Skin epidermis (tissue), 12 donors: ENCODE data around the gene PIGU.

Experiments used
- H3K27ac ChIP-seq, 21 experiments: fragments of 200-600 bp; sonication (generic) in 11 of 21; one replicate each; pipeline ENCODE4 v1.5.0; 2020; ENCODE audit warnings: mild to moderate bottlenecking in 3 of 21, inconsistent platforms in 2 of 21, moderate library complexity in 2 of 21
- H3K4me3 ChIP-seq, 7 experiments: fragments of 200-600 bp; sonication (generic) in 2 of 7; one replicate each; pipeline ENCODE4 v1.5.0; 2020; ENCODE audit warnings: inconsistent platforms in 2 of 7, mild to moderate bottlenecking in 2 of 7, moderate library complexity in 1 of 7

Gene PIGU

DNA sequence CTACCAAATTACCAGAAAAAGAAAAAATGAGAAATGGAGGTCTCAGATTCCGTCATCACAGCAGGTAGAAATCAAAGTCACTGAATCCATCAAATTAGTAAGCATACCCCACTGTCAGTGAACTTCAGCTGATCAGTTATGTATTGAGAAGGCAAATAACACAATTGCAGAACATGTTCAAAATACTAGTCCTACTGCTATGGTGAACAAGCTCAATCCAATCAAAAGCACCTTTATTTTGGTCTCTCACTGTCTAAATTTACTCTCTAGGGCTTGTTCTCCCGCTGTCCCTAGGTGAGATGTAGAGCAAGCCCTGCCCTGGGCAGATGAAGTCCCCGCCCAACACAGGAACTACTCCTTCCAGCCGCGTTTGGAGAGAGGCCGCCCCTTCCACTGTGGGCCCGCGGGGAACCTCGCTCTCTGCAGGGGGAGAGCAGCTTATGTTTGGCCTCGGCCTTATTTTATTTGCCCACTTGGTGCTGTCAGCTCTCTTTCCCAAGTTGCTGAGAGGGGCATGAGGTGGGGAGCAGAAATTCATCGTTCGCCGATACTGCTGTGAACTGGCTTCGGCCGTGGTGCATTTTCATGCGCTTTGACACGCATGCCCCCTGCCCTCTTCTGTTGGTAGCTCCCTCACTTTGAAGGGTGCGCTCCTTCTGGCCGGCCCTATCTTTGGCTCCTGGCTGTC is 132.6 kb downstream of the PIGU start:
- no peak overlapping the region for H3K27ac ChIP-seq

GRCh38 chr20:34543463-34544056 is 133.3 kb downstream of the PIGU start:
- Histone ChIP-seq H3K4me3 (no peak overlapping the region), H3K27ac (no peak overlapping the region)

More for the DNA sequence above, 132.6 kb downstream of the PIGU start:
- H3K4me3 ChIP-seq = peak overlapping the region in 1 of 7 experiments; percentile 6

DNA sequence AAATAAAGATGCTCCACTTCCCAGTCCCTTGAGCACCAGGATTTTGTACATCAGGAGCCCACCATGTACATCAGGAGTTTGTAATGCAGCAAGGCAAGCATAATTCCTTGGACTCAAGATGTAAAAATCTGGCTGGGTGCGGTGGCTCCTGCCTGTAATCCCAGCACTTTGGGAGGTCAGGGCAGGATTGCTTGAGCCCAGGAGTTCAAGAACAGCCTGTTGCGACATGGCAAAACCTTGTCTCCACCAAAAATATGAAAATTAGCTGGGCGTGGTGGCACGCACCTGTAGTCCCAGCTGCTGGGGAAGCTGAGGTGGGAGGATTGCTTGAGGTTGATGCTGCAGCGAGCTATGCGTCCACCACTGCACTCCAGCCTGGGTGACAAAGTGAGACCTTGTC is 134.5 kb downstream of the PIGU start:
- Histone ChIP-seq H3K27ac (peak overlapping the region in 1 of 21 experiments; percentile 29), H3K4me3 (no peak overlapping the region)

DNA sequence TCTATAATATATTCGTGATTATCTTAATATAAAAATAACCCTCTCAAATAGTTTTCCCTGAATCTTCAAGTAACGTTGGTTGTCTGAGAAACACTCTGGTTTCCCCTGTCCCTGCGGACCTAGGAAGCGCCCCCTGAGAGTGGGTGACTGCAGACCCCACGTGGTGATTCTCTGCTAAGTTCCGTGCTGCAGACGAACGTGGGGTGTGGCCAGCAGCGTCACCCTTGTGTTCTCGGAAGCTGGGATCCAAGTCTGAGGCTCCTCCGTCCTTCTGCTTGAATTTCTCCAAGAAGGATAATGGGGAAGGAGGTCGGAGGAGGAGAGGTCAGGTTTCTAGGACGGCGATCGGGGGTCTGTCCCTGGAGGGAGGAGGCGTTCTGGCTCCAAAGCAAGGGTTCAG is 135.0 kb downstream of the PIGU start:
- H3K27ac ChIP-seq = peak overlapping the region in 7 of 21 experiments; percentile 5 to 84 (median 34)

GRCh38 chr20:34541264-34541901 is 135.5 kb downstream of the PIGU start:
- H3K27ac ChIP-seq = peak overlapping the region in 10 of 21 experiments; percentile 7 to 84 (median 42)

More for the DNA sequence above, 135.0 kb downstream of the PIGU start:
- no peak overlapping the region for H3K4me3 ChIP-seq

DNA sequence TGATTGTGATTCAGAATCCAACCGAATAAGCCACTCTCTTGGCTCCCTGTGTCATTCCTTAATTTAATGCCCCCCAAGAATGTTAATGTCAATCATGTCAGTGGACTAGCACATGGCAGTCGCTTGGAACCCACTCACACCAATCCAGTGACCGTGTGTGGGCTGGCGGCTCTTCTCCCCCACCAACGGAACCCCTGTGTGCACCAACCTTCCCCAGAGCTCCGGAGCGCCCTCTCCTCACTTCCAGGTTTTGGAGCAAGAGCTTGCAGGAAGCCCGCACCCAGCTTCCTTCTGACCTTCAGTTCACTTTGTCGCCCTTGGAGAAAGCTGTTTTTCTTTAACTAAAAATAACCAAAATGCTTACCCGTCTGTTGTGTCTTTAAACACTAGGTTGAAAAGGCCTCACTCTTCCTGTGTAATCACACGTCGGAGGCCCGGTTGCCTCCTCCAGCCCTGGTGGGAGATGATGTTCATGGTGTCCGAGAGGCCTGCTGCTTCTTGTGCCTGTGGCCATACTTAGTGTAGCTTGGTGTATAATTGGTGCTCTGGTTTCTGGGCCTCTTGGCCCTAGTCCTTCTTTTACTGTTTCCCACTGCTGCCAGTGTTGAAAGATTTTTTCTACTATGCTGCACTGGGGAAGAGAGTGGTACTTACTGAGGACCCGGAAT is 136.2 kb downstream of the PIGU start:
- Histone ChIP-seq H3K27ac (peak overlapping the region in 6 of 21 experiments; percentile 38 to 84 (median 50)), H3K4me3 (no peak overlapping the region)

More at GRCh38 chr20:34541264-34541901, 135.5 kb downstream of the PIGU start:
- H3K4me3 ChIP-seq = no peak overlapping the region

DNA sequence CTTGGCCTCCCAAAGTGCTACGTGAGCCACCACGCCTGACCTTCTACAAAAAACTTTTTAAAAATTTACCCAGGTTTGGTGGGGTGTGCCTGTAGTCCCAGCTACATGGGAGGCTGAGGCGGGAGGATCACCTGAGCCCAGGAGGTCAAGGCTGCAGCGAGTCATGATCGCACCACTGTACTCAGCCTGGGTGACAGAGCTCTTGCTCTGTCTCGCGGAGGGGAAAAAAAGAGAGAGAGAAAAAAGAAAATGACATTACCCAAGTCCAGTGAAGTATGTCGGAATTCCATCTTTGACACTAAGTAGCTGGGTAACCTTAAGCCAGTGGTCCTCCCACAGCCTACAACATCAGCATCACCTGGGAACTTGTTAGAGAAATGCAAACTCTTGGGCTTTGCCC is 137.1 kb downstream of the PIGU start:
- no peak overlapping the region for H3K4me3 ChIP-seq
- H3K27ac ChIP-seq = no peak overlapping the region

DNA sequence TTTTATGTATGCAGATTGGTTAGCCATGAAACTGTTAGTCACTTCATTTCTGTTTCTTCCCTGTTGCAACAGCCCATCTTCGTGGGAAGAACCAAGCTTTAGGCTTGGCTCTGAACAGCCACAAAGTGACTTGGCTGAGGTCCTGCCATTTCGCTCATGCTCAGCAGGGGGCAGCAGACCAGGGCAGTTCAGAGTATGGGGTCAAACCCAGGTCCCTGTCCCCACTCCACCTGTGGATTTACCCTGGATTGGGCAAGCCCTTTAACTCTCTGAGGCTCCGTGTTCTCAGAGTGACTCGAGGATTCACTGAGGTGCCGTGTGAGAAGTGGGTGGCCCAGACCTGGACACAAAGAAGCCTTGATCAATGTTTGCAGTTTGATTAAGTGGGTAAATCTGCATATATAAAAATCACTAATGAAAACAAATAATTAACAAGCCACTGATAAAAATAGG is 138.2 kb downstream of the PIGU start:
- no peak overlapping the region for H3K27ac ChIP-seq
- no peak overlapping the region for H3K4me3 ChIP-seq

DNA sequence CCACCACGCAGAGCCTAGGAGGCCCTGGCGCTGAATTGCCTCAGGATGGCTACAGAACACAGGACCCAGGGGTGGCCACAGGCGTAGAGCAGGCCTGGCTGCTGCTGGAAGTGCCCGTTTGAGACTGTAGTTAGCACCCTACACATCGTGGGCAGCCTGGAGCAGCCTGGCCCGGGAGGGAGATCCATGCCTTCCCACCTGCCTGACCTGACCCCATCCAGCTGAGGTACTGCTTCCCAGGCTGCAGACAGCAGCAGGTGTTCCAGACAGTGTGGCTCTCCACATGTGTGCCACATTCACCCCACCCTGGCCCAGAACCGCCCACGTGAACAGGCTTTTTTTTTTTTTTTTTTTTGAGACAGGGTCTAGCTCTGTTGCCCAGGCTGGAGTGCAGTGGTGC is 139.2 kb downstream of the PIGU start:
- H3K4me3 ChIP-seq = no peak overlapping the region
- H3K27ac ChIP-seq = no peak overlapping the region

GRCh38 chr20:34536798-34537394 is 140.0 kb downstream of the PIGU start:
- Histone ChIP-seq H3K27ac (no peak overlapping the region), H3K4me3 (no peak overlapping the region)

DNA sequence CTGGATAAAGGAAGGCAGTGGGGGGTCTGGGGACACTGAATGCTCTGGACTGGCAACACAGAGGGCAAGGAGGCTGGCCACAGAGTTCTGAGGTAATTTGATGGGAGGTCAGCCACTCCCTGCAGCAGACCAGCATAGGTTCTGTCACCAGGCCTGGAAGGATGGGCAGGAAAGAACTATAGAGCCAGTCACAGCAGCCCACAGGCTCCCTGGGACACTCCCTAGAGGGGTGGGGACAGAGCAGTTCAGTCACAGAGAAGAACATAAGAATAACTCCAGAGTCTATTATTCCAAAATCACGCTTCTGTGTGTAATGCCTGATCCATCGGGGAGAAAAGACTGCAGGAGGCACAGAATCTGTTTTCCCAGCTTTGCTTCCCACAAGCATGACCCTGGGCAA is 141.0 kb downstream of the PIGU start:
- H3K27ac ChIP-seq = no peak overlapping the region
- H3K4me3 ChIP-seq = no peak overlapping the region

DNA sequence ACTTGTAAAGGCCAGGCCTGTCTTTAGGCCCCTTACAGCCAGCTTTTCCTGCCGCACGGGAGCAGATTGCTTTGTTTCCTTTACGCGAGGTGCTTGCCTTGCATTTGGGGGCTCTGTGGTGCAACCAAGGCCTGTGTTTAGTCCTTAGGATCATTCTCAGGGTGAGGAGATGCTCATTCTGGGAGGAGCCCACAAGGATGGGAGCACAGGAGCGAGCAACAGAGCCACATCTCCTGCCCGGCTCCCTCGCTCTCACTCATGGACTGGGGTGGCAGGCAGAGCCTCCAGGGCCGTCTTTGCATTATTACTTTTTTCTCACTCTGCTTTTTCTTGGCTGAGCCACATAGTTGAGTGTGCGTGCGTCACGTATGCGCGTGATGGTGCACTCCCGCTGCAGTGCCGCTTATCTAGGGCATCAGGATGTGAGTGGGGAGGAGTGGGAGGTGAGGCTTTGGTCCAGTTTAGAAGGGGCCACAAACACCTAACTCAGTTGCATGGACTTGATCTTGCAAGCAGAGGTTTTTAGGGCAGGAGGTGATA is 141.5 kb downstream of the PIGU start:
- H3K4me3 ChIP-seq = no peak overlapping the region
- no peak overlapping the region for H3K27ac ChIP-seq

- no peak overlapping the region for H3K4me3 ChIP-seq
- H3K27ac ChIP-seq = no peak overlapping the region
Measured at GRCh38 chr20:34534391-34535165, 142.3 kb downstream of the PIGU start.

- Histone ChIP-seq H3K4me3 (no peak overlapping the region), H3K27ac (no peak overlapping the region)
Measured at GRCh38 chr20:34532756-34533155, 144.1 kb downstream of the PIGU start.

DNA sequence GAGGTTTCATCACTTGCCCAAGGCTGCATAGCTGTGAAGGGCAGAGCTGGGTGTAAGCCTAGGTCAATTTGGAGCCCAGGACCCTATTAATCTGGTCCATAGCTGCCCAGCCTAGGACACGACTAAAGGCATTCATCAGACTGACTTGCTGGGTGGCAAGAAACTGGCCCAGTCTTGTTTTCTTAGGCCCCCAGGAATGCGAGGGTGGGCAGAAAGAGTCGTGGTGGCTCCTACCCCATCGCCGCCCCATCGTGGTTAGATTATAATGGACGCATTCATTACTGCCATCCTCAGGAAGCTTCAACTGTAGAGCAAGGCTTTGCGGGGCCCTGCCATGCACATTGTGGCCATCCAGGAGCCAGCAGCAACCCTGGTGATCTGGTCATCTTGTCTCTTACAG is 144.6 kb downstream of the PIGU start:
- no peak overlapping the region for H3K4me3 ChIP-seq
- no peak overlapping the region for H3K27ac ChIP-seq

DNA sequence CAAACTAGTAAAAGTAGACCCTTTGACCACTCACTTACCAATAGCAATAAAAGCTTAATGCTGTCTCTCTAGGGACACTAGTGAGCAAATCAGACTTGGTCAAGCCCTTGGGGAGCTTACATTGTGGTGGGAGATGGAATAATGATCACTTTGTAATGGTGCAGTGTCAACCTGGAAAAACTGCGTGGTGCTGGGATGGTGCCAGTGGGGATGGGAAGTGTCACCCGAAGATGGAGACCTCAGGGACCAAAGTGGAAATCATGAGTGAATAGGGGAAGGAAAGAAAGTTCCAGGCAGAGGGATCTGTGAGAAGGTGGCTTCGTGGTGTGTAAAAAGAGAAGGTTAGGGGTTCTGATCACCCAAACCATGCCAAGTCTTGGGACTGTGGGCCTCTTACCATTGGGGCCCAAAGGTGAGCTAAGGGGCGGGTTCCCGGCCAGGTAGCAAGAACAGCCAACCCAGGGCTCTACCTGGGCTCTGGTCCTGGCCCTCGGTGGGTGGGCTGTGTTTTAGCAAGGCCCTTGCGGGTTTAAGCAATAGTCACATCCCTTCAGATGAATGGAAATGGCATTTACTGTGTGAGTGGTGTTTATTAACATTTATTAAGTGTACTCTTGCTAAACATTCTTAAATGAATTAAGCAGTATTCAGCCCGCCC is 145.2 kb downstream of the PIGU start:
- no peak overlapping the region for H3K27ac ChIP-seq

GRCh38 chr20:34530342-34530741 is 146.6 kb downstream of the PIGU start:
- Histone ChIP-seq H3K27ac (peak overlapping the region in 2 of 21 experiments; percentile 17 to 61), H3K4me3 (no peak overlapping the region)

More for the DNA sequence above, 145.2 kb downstream of the PIGU start:
- H3K4me3 ChIP-seq = no peak overlapping the region

GRCh38 chr20:34529742-34530141 is 147.2 kb downstream of the PIGU start:
- Histone ChIP-seq H3K27ac (peak overlapping the region in 3 of 21 experiments; percentile 1 to 67 (median 61)), H3K4me3 (no peak overlapping the region)
